Measurements from ENCODE around the gene ALPP.

Gene ALPP

GRCh38 chr2:232340171-232340935 lies 38.2 kb upstream of the ALPP start:
- no peak for TF ChIP-seq CTCF (IDR thresholded peaks at IDR 0.05; ENCODE audit: low read depth, low read length)
- DNase-seq (ENCODE audit: extremely low read depth, low read depth): no peak

- TF ChIP-seq CTCF (IDR thresholded peaks at IDR 0.05; ENCODE audit: low read depth, low read length): no peak
- DNase-seq (ENCODE audit: extremely low read depth, low read depth): no peak
These were observed 37.4 kb upstream of the ALPP start for GRCh38 chr2:232341061-232341738.

GRCh38 chr2:232341739-232342126 lies 36.8 kb upstream of the ALPP start:
- DNase-seq (ENCODE audit: extremely low read depth, low read depth): no peak
- no peak for TF ChIP-seq CTCF (IDR thresholded peaks at IDR 0.05; ENCODE audit: low read depth, low read length)

GRCh38 chr2:232342635-232343565 lies 35.7 kb upstream of the ALPP start:
- DNase-seq (ENCODE audit: extremely low read depth, low read depth): no peak
- no peak for TF ChIP-seq CTCF (IDR thresholded peaks at IDR 0.05; ENCODE audit: low read depth, low read length)

- no peak for DNase-seq (ENCODE audit: extremely low read depth, low read depth)
- TF ChIP-seq CTCF (IDR thresholded peaks at IDR 0.05; ENCODE audit: low read depth, low read length): no peak
These were observed 34.7 kb upstream of the ALPP start for GRCh38 chr2:232343821-232344220.

GRCh38 chr2:232345251-232345650 lies 33.3 kb upstream of the ALPP start:
- no peak for DNase-seq (ENCODE audit: extremely low read depth, low read depth)
- TF ChIP-seq CTCF (IDR thresholded peaks at IDR 0.05; ENCODE audit: low read depth, low read length): no peak

All from AG09319 (cell line).